Osteoblast (primary cell): ENCODE data around the gene MAN2B2. TPM values are rescaled to one million over a fixed set of nuclear protein-coding genes. Genes with fewer than 3 reads are reported as not detected.

Source experiments
- DNase-seq: peaks from one replicate; pipeline ENCODE4 v3.0.0; 2011; ENCODE audit warnings: low spot score, mixed read lengths; ENCODE audit not compliant: insufficient read length; ENCODE audit errors: missing footprints
- H2AFZ ChIP-seq: 2 replicates; pipeline ENCODE4 v1.6.0; 2011; ENCODE audit warnings: mild to moderate bottlenecking, low read length
- H3K27ac ChIP-seq: 2 replicates; pipeline ENCODE4 v1.5.1; 2011; ENCODE audit warnings: mild to moderate bottlenecking, low read depth, low read length, moderate library complexity
- H3K27me3 ChIP-seq: 2 replicates; pipeline ENCODE4 v1.6.0; 2012; ENCODE audit warnings: mild to moderate bottlenecking, control low read depth, inconsistent platforms, low read length, moderate library complexity; ENCODE audit not compliant: insufficient read depth
- H3K36me3 ChIP-seq: 2 replicates; pipeline ENCODE4 v1.5.1; 2011; ENCODE audit warnings: mild to moderate bottlenecking, low read length, control low read depth, moderate library complexity; ENCODE audit not compliant: insufficient read depth
- H3K4me1 ChIP-seq: 2 replicates; pipeline ENCODE4 v1.5.1; 2011; ENCODE audit warnings: mild to moderate bottlenecking, low read length, control low read depth, moderate library complexity; ENCODE audit not compliant: insufficient read depth
- H3K4me2 ChIP-seq: 2 replicates; pipeline ENCODE4 v1.6.0; 2011; ENCODE audit warnings: mild to moderate bottlenecking, low read length; ENCODE audit not compliant: insufficient read depth
- H3K4me3 ChIP-seq: fragments of 200-600 bp; sonication (generic); 3 replicates; pipeline ENCODE4 v1.5.1; 2012; ENCODE audit warnings: mild to moderate bottlenecking, low read length, inconsistent platforms; ENCODE audit not compliant: insufficient read depth
- H3K79me2 ChIP-seq: 2 replicates; pipeline ENCODE4 v1.6.0; 2012; ENCODE audit warnings: mild to moderate bottlenecking, low read length, control low read depth, inconsistent platforms; ENCODE audit not compliant: insufficient read depth
- H3K9me3 ChIP-seq: 2 replicates; pipeline ENCODE4 v1.5.1; 2011; ENCODE audit warnings: low read depth, low read length, control low read depth
- H4K20me1 ChIP-seq: 2 replicates; pipeline ENCODE4 v1.6.0; 2012; ENCODE audit warnings: mild to moderate bottlenecking, low read length, control low read depth; ENCODE audit not compliant: insufficient read depth
- CTCF ChIP-seq: IDR thresholded peaks from 2 replicates; pipeline ENCODE4 v1.5.1; 2011; ENCODE audit warnings: mild to moderate bottlenecking, low read depth, low read length, moderate library complexity; ENCODE audit errors: extremely low read depth
- total RNA-seq: library from RNA; depleted of rRNA; stranded (reverse); fragments of >200 nt; gene quantifications from 2 replicates; pipeline ENCODE4 v1.2.3, GENCODE V29; 2012

MAN2B2 gene
- total RNA-seq, 1 donor, result 28.2 TPM

GRCh38 chr4:6613676-6614651 is 39.0 kb downstream of the MAN2B2 start:
- Histone ChIP-seq H3K9me3 (no peaks in the 10 kb centered on the region), H4K20me1 (no peaks in the 10 kb centered on the region), H2AFZ (no peak overlapping the region), H3K27me3 (no peaks in the 10 kb centered on the region), H3K27ac (no peak overlapping the region), H3K4me2 (no peak overlapping the region), H3K36me3 (peaks cover 12% of the 10 kb centered on the region), H3K4me3 (no peak overlapping the region), H3K79me2 (no peaks in the 10 kb centered on the region), H3K4me1 (no peaks in the 10 kb centered on the region)
- no peak for TF ChIP-seq CTCF
- DNase-seq, result peak; percentile 85

- H3K9me3 ChIP-seq, result no peaks in the 10 kb centered on the region
- TF ChIP-seq CTCF, result no peak
Observed at GRCh38 chr4:6614701-6615230, 39.8 kb downstream of the MAN2B2 start.

GRCh38 chr4:6616087-6616995 is 41.4 kb downstream of the MAN2B2 start:
- H3K4me2 ChIP-seq, result no peak overlapping the region
- H2AFZ ChIP-seq, result no peak overlapping the region
- no peaks in the 10 kb centered on the region for H3K79me2 ChIP-seq
- H3K9me3 ChIP-seq, result no peaks in the 10 kb centered on the region
- no peaks in the 10 kb centered on the region for H3K27me3 ChIP-seq
- H3K4me3 ChIP-seq, result no peak overlapping the region
- no peaks in the 10 kb centered on the region for H3K4me1 ChIP-seq
- H3K27ac ChIP-seq, result no peak overlapping the region
- H3K36me3 ChIP-seq, result no peaks in the 10 kb centered on the region
- TF ChIP-seq CTCF, result no peak
- no peaks in the 10 kb centered on the region for H4K20me1 ChIP-seq
- peak; percentile 27 for DNase-seq

More at GRCh38 chr4:6614701-6615230, 39.8 kb downstream of the MAN2B2 start:
- Histone ChIP-seq H2AFZ (no peak overlapping the region), H3K27ac (no peak overlapping the region), H3K4me1 (no peaks in the 10 kb centered on the region), H4K20me1 (no peaks in the 10 kb centered on the region), H3K36me3 (peaks cover 8% of the 10 kb centered on the region), H3K79me2 (no peaks in the 10 kb centered on the region), H3K4me2 (no peak overlapping the region), H3K27me3 (no peaks in the 10 kb centered on the region), H3K4me3 (no peak overlapping the region)
- DNase-seq, result peak; percentile 32
